Umbilical cord (tissue), 2 donors: Measurements from ENCODE around the gene WDFY4. TPM values are rescaled to one million over a fixed set of nuclear protein-coding genes. Genes with fewer than 3 reads are reported as not detected.
A peak's percentile ranks its signal among the peaks of the same experiment; 100 is the strongest.

Experiments used
- DNase-seq: peaks from one replicate; pipeline ENCODE4 v3.0.0-alpha.2; 2015; ENCODE audit warnings: low spot score
- total RNA-seq: library from RNA; depleted of rRNA; stranded (reverse); fragments of >200 nt; gene quantifications from one replicate; pipeline ENCODE4 v1.2.3, GENCODE V29; 2014; ENCODE audit warnings: low replicate concordance; ENCODE audit not compliant: insufficient read depth

WDFY4 gene
- total RNA-seq, 1 donor from 2014 or later: 4.6 TPM

DNA sequence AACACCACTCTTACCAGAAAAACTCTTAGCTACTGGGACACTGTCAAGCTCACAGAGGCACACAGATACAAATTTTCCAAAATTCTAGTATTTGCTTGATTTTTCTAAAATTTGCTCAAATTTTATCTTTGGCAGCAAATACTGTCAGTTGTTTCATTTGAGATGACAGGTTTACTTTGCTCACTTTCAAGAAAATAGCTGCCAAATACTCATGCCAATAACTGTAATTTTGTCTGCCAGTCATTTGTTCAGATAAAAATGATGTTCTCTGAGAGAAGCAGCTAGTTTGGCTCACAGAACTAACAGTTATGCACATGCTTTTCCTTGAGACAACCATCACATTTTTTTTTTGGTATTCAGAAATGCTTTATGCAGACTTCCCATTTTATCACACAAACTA, 172.2 kb downstream of the WDFY4 start:
- DNase-seq: no peak

- DNase-seq: no peak
Observed at GRCh38 chr10:48872234-48872633, 187.6 kb downstream of the WDFY4 start.

GRCh38 chr10:48878091-48878490, 193.4 kb downstream of the WDFY4 start:
- no peak for DNase-seq

DNA sequence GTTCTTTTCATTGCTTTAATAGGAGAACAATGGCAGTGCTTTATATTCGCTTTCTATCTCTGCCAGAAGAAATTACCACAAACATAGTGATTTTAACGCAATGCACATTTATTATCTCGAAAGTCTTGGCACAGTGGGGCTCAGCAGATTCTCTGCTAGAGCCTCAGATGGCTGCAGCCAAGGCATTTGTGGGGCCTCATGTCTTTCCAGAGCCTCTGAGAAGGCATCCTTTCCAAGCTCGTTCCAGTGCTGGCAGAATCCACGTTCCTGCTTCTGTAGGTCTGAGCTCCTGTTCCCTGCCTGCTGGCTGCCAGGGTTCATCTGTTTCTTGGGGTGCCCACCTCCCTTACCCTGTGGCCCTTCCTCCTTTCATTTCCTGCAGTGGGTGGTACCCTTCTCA, 194.8 kb downstream of the WDFY4 start:
- no peak for DNase-seq

DNA sequence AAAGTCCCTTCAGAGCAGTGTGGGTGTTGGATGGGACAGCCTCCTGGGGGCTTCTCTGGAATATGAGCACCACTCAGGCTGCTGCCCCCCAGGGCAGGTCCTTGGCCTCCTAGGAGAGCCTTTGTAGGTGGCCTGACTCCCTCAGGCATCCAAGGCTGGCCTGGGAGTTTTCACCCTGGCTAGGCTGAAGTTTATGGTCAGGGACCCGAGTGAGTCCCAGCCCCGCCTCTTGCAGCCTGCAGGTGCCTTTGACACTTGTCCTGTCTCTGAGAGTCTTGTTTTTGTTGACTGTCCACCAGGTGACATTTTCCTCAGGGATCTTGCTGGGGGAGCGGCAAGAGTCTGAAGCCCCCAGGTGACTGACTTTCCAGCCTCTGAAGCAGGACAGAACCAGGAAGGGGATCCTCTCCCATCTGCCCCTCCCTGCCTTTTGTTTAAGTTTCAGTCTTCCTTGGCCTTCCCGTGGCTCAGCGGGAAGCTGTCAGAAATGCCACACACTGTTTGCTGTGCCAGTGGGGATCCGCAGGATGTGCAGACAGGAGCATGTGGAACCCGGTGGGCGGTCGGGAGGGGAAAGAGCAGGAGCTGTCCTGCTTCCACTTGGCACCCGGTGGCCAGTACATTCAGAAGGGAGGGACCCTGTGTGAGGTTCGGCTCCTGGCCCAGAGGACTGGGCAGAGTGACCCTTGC, 195.5 kb downstream of the WDFY4 start:
- DNase-seq: no peak

- no peak for DNase-seq
Observed at GRCh38 chr10:48881937-48882336, 197.3 kb downstream of the WDFY4 start.

DNA sequence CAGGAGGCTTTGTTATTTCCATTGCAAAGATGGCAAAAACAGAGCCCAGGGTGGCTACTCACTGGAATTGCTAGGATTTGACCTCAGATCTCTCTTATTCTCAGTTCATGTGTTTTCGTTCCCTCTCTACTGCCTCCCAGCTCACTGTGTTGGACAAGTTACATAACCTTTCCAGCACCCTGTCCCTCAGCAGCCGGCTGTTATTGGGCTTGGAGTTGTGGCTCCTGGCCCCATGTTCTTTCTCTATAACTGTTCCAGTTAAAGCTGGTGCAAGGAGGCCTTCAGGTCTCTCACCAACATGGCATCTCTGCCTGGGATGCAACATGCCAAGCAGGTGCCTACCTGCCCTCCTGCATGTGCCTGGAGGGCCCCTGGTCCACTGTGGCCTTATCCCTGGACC, 198.2 kb downstream of the WDFY4 start:
- no peak for DNase-seq

- DNase-seq: no peak
Observed at GRCh38 chr10:48883701-48884100, 199.0 kb downstream of the WDFY4 start.

DNA sequence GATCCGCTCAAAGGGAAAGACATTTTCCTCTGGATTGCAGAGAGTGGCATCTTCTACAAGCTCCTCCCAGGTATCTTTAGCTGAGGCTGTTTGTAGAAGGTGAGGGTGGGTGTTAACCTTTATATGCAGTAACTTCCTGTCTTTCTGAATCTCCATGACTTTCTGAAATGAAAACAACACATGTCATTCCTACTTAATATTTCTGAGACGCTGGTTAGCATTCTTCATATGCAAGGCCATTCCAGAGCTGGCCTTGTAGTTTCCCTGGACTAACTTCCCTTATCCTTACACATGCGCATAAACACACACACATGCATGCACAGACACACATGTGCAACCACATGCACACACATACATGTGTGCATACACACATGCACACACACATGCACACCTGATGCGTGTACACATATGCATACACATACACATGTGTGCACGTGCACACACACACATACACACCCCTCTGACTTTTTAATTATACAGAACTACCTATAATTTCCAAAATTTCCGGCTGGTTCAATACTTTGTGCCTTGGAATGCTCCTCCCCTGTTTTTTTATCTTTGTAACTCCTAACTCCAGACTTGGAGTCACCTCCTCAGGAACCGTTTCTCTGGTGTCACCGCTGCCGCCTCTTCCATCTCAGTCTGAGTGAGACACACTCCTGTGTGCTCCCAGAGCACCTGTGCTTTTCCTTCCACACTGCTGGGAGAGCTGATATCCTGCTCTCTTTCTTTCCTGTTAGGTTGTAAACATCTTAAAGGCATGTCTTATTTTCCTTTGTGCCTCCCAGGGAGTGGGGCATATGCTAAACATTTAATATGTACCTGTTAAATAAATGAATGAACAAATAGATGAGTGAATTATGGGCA, 199.7 kb downstream of the WDFY4 start:
- DNase-seq: no peak

DNA sequence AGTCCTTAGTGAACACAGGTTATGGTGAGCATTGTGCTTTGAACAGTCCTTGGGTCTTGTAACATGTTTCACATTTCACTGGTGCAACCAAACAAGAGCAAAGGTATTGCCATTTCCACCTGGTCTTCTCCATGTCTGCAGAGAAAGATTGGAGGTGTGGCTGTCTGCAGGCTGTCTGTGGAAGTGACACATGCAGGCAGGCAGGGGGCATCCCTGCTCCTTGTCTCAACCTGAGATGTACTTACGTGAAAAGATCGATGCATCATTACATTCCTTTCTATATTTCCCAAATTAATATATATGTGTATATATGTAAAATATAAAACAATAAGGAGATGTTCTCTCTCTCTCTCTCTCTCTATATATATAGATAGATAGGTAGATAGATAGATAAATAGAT, 200.7 kb downstream of the WDFY4 start:
- no peak for DNase-seq

- DNase-seq: no peak
Observed at GRCh38 chr10:48887982-48888381, 203.3 kb downstream of the WDFY4 start.

- DNase-seq: no peak
Observed at GRCh38 chr10:48890888-48891850, 206.5 kb downstream of the WDFY4 start.

GRCh38 chr10:48894911-48895802, 210.5 kb downstream of the WDFY4 start:
- peak; percentile 2 for DNase-seq

DNA sequence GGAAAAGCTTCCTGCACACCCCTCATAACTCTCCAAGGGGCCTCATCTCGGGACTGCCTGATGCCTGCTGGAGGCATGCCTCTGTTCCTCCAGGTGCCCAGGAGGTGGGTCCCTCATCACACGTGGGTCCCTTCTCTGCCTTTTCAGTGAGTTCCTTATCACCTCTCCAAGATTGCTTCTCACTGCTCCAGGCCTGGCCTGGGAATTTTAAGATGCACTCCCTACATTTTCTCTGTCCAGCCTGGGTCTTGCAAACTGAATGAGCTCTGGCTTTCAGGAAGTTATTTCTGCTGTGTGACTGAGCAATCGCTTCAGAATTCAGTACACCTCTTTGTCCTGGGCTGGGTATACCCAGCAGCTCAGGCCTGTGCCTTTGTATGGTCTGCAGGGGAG, 211.1 kb downstream of the WDFY4 start:
- DNase-seq: no peak

- no peak for DNase-seq
Observed at GRCh38 chr10:48896756-48897440, 212.2 kb downstream of the WDFY4 start.

DNA sequence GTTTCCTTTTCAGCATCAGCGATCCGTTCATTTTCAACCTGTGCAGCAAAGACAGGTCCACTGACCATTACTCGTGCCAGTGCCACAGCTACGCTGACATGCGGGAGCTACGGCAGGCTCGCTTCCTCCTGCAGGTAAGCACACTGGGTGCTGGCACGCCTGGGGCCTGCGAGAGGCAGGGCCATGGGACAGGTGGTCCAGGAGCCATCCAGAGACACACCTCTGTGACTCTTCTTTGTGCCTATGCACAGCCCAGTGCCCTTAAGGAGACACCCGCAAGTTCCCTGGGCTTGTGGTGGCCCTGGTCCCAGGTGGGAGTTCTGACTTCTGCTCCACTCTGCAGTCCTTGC, 212.7 kb downstream of the WDFY4 start:
- DNase-seq: no peak

- no peak for DNase-seq
Observed at GRCh38 chr10:48898426-48898825, 213.8 kb downstream of the WDFY4 start.

GRCh38 chr10:48899781-48900180, 215.1 kb downstream of the WDFY4 start:
- no peak for DNase-seq

- DNase-seq: no peak
Observed at GRCh38 chr10:48900371-48900801, 215.7 kb downstream of the WDFY4 start.

GRCh38 chr10:48901319-48901718, 216.6 kb downstream of the WDFY4 start:
- no peak for DNase-seq
